OCI-LY7 (cell line): ENCODE results near the gene MAMLD1. TPM values are rescaled to one million over a fixed set of nuclear protein-coding genes. Genes with fewer than 3 reads are reported as not detected.

Experiments
- BruUV-seq: library from RNA; stranded (reverse); fragments of 400-500 nt; replicated peaks from 2 replicates; lab custom pipeline; 2021; lab: Mats Ljungman, UMichigan
- CTCF ChIA-PET: fragments of 300-600 bp; sonication (Branson Sonifier 250); formaldehyde crosslinking; loops from one replicate; lab custom pipeline; 2022; ENCODE audit warnings: antibody characterized with exemption; ENCODE audit not compliant: unreplicated experiment; lab: Charles Lee
- POLR2A ChIA-PET: fragments of 300-600 bp; sonication (Branson Sonifier 250); formaldehyde crosslinking; loops from one replicate; lab custom pipeline; 2022; ENCODE audit warnings: antibody characterized with exemption; lab: Charles Lee
- DNase-seq: peaks from one replicate; pipeline ENCODE4 v3.0.0-alpha.2; 2015; ENCODE audit warnings: low spot score
- H2AFZ ChIP-seq: fragments of 200-600 bp; sonication (generic), shearing (Covaris generic); 2 replicates; pipeline ENCODE4 v1.6.1; 2014; ENCODE audit warnings: mild to moderate bottlenecking, antibody characterized with exemption, low read length, moderate library complexity
- H3K27ac ChIP-seq: fragments of 200-600 bp; sonication (generic); 2 replicates; pipeline ENCODE4 v1.5.1; 2014; ENCODE audit warnings: mixed run types, low read depth, mild to moderate bottlenecking, moderate library complexity, low read length, inconsistent platforms; ENCODE audit not compliant: poor library complexity, severe bottlenecking
- H3K36me3 ChIP-seq: fragments of 200-600 bp; sonication (generic); 2 replicates; pipeline ENCODE4 v1.6.1; 2014; ENCODE audit warnings: mild to moderate bottlenecking, antibody characterized with exemption, low read length, moderate library complexity, mixed read lengths; ENCODE audit not compliant: insufficient read depth
- H3K4me1 ChIP-seq: fragments of 200-600 bp; sonication (generic); 2 replicates; pipeline ENCODE4 v1.5.1; 2014; ENCODE audit warnings: mild to moderate bottlenecking, low read length; ENCODE audit not compliant: insufficient read depth, poor library complexity, severe bottlenecking
- H3K4me2 ChIP-seq: fragments of 200-600 bp; sonication (generic); 2 replicates; pipeline ENCODE4 v1.6.1; 2014; ENCODE audit warnings: mild to moderate bottlenecking, low read length
- H3K4me3 ChIP-seq: fragments of 200-600 bp; sonication (generic); 2 replicates; pipeline ENCODE4 v1.5.1; 2014; ENCODE audit warnings: mild to moderate bottlenecking, low read depth, low read length; ENCODE audit not compliant: poor library complexity, severe bottlenecking
- H3K79me2 ChIP-seq: fragments of 200-600 bp; sonication (generic); 2 replicates; pipeline ENCODE4 v1.6.1; 2016; ENCODE audit warnings: low read depth, mild to moderate bottlenecking, low read length, moderate library complexity, mixed read lengths; ENCODE audit not compliant: insufficient read depth
- H3K9me2 ChIP-seq: fragments of 200-600 bp; sonication (generic); 2 replicates; pipeline ENCODE4 v1.6.1; 2016; ENCODE audit warnings: mild to moderate bottlenecking, low read length, mixed read lengths; ENCODE audit not compliant: insufficient read depth
- H3K9me3 ChIP-seq: fragments of 200-600 bp; sonication (generic); 2 replicates; pipeline ENCODE4 v1.6.1; 2014; ENCODE audit warnings: mild to moderate bottlenecking, mixed run types, low read length, mixed read lengths
- H4K20me1 ChIP-seq: fragments of 200-600 bp; sonication (generic); 2 replicates; pipeline ENCODE4 v1.6.1; 2014; ENCODE audit warnings: mild to moderate bottlenecking, antibody characterized with exemption, low read length, moderate library complexity, mixed read lengths; ENCODE audit not compliant: insufficient read depth
- CTCF ChIP-seq: fragments of 200-600 bp; sonication (generic); conservative IDR thresholded peaks from 2 replicates; pipeline ENCODE4 v1.5.1; 2014; ENCODE audit warnings: mild to moderate bottlenecking, antibody characterized with exemption, low read length, moderate library complexity, mixed read lengths
- EZH2phosphoT487 ChIP-seq: fragments of 200-600 bp; sonication (generic); IDR thresholded peaks from 2 replicates; pipeline ENCODE4 v1.6.1; 2018; ENCODE audit warnings: low read depth, borderline replicate concordance, mild to moderate bottlenecking, mixed run types, antibody characterized with exemption, low read length, moderate library complexity, mixed read lengths
- intact Hi-C: fragments of 100-400 bp; cut with micrococcal nuclease; formaldehyde crosslinking; loops from one replicate; pipeline ENCODE4 v1.10.0; 2022; ENCODE audit not compliant: unreplicated experiment
- total RNA-seq, 2 experiments: library from RNA; depleted of rRNA in 1 of 2; stranded (reverse); fragments of >200 nt in 1 of 2; shearing (Covaris generic) in 1 of 2; gene quantifications; 2 replicates each; pipeline ENCODE4 v1.2.3, GENCODE V29; 2014 to 2022

The MAMLD1 gene
- total RNA-seq, 2 experiments from 2014 or later: not detected

GRCh38 chrX:150446151-150446550 is 83.0 kb downstream of the MAMLD1 start:
- TF ChIP-seq CTCF (no peak), EZH2phosphoT487 (no peak)
- Histone ChIP-seq H3K27ac (no peak overlapping the region), H3K4me1 (no peaks in the 10 kb centered on the region), H2AFZ (no peak overlapping the region), H3K79me2 (no peaks in the 10 kb centered on the region), H3K36me3 (no peaks in the 10 kb centered on the region), H4K20me1 (no peaks in the 10 kb centered on the region), H3K4me3 (no peak overlapping the region), H3K9me3 (no peaks in the 10 kb centered on the region), H3K9me2 (no peaks in the 10 kb centered on the region), H3K4me2 (no peak overlapping the region)
- BruUV-seq: no TSS peak
- ChIA-PET POLR2A (no interaction called here), CTCF (no interaction called here)
- DNase-seq: no peak
- intact Hi-C loops: no loop called here

- CTCF ChIA-PET: no interaction called here
Measured at GRCh38 chrX:150446995-150447394, 83.9 kb downstream of the MAMLD1 start.

More at GRCh38 chrX:150446995-150447394, 83.9 kb downstream of the MAMLD1 start:
- Histone ChIP-seq H3K4me1 (no peaks in the 10 kb centered on the region), H3K27ac (no peak overlapping the region), H3K9me2 (no peaks in the 10 kb centered on the region), H2AFZ (no peak overlapping the region), H3K4me2 (no peak overlapping the region), H4K20me1 (no peaks in the 10 kb centered on the region), H3K36me3 (no peaks in the 10 kb centered on the region), H3K79me2 (no peaks in the 10 kb centered on the region), H3K4me3 (no peak overlapping the region), H3K9me3 (no peaks in the 10 kb centered on the region)
- no TSS peak for BruUV-seq
- TF ChIP-seq CTCF (no peak), EZH2phosphoT487 (no peak)
- POLR2A ChIA-PET: no interaction called here
- no peak for DNase-seq
- intact Hi-C loops: no loop called here
